Psoas muscle (tissue), 8 donors: Measurements from ENCODE around the gene CDH1. TPM values are rescaled to one million over a fixed set of nuclear protein-coding genes. Genes with fewer than 3 reads are reported as not detected.

Source experiments
- ATAC-seq, 4 donors: fragments of 200-7000 bp; cut with Tn5 transposase; one replicate each; pipeline ENCODE4 v1.9.1; 2020; ENCODE audit warnings: moderate library complexity in 3 of 4, mild to moderate bottlenecking in 2 of 4
- DNase-seq, 2 donors: peaks; one replicate each; pipeline ENCODE4 v3.0.0-alpha.2; 2020
- H3K27ac ChIP-seq: fragments of 200-600 bp; one replicate; pipeline ENCODE4 v1.8.0; 2022
- H3K27me3 ChIP-seq, 3 donors: fragments of 200-600 bp in 1 of 3; one replicate each; pipeline versions ENCODE4 v1.6.1 to v1.8.0; 2013 to 2022; ENCODE audit warnings: low read length in 2 of 3, mild to moderate bottlenecking in 2 of 3, moderate library complexity in 1 of 3; ENCODE audit not compliant: insufficient read depth in 3 of 3
- H3K36me3 ChIP-seq, 2 donors: fragments of 200-600 bp in 1 of 2; one replicate each; pipeline versions ENCODE4 v1.6.1 to v1.8.0; 2013 to 2022; ENCODE audit warnings: low read depth in 1 of 2, mild to moderate bottlenecking in 1 of 2, moderate library complexity in 1 of 2; ENCODE audit not compliant: insufficient read depth in 1 of 2
- H3K4me1 ChIP-seq: fragments of 200-600 bp; one replicate; pipeline ENCODE4 v1.8.0; 2022
- H3K4me3 ChIP-seq: fragments of 200-600 bp; one replicate; pipeline ENCODE4 v1.8.0; 2022; ENCODE audit warnings: mild to moderate bottlenecking
- H3K9me3 ChIP-seq: fragments of 200-600 bp; one replicate; pipeline ENCODE4 v1.8.0; 2022
- CTCF ChIP-seq: fragments of 200-600 bp; IDR thresholded peaks from one replicate; pipeline ENCODE4 v1.8.0; 2022; ENCODE audit warnings: antibody characterized with exemption
- WGBS, 3 donors: extraction: QIAGEN DNeasy Blood & Tissue Kit; methylation state at CpG; one replicate each; pipeline versions ENCODE4 v1.1.6 to v1.1.7; 2013; 5-methylcytosine and 5-hydroxymethylcytosine counted together
- intact Hi-C, 2 donors: fragments of 100-400 bp; cut with DNase I; formaldehyde crosslinking; loops; one replicate each; pipeline versions ENCODE4 v1.11.0 to v1.14.2; 2022
- polyA plus RNA-seq, 3 donors: library from polyadenylated mRNA; stranded (reverse); fragments of 200-250 nt; gene quantifications; one replicate each; pipeline ENCODE4 v1.2.3, GENCODE V29; 2013
- total RNA-seq, 4 donors: library from RNA; stranded (reverse); fragmentation: NEBNext Ultra II Directional in 2 of 4; extraction: Animal tissue kit (Norgen Biotek cat#: 25700) in 2 of 4; gene quantifications; one replicate each; pipeline versions ENCODE4 v1.2.1 to v1.2.4, GENCODE V29; 2021 to 2023
- donor health status: healthy with polysubstance abuse.
- donor health status: DM: no; HTN: no; CAD: no; lungs with moderate emphysema.
- donor health status: Bipolar disorder and iron deficiency.
- donor health status: healthy.
- donor health status: DM: yes; HTN: yes; CAD: no.
- donor health status: DM: no; HTN: no; CAD: no.
- donor health status: DM: no; HTN: no; CAD: no.
- donor health status: DM: yes; HTN: yes; CAD: no.

Gene CDH1
- total and polyA plus RNA-seq, 7 donors: 0.04 to 0.63 (median 0.09) TPM; not detected in 2

- Histone ChIP-seq H3K4me1 (no peaks in the 10 kb centered on the region), H3K27me3 (peaks cover 0 to 45% (median 18%) of the 10 kb centered on the region in 3 donors), H3K36me3 (no peaks in the 10 kb centered on the region), H3K4me3 (no peak overlapping the region), H3K27ac (no peak overlapping the region), H3K9me3 (no peaks in the 10 kb centered on the region)
- 88 to 90% (median 89%) methylated on average over 12 of the region's 12 CpGs for WGBS, 3 donors
- DNase-seq (no peak), ATAC-seq (no peak)
- intact Hi-C loops: no loop called here
- no peak for TF ChIP-seq CTCF
Measured at GRCh38 chr16:68736561-68736960, 531 bp upstream of the CDH1 start.

GRCh38 chr16:68737730-68738629, 888 bp downstream of the CDH1 start:
- peaks cover 0 to 42% (median 18%) of the 10 kb centered on the region in 3 donors for H3K27me3 ChIP-seq

GRCh38 chr16:68739964-68740627, 3.0 kb downstream of the CDH1 start:
- no peak overlapping the region for H3K4me3 ChIP-seq
- no peaks in the 10 kb centered on the region for H3K9me3 ChIP-seq
- intact Hi-C loops: no loop called here
- peaks cover 0 to 35% (median 15%) of the 10 kb centered on the region in 3 donors for H3K27me3 ChIP-seq
- no peak for TF ChIP-seq CTCF
- DNase-seq (no peak), ATAC-seq (no peak)
- no peaks in the 10 kb centered on the region for H3K36me3 ChIP-seq
- H3K4me1 ChIP-seq: no peaks in the 10 kb centered on the region
- H3K27ac ChIP-seq: no peak overlapping the region
- WGBS, 3 donors: 75 to 78% (median 75%) methylated on average over 7 of the region's 7 CpGs

More at GRCh38 chr16:68737730-68738629, 888 bp downstream of the CDH1 start:
- TF ChIP-seq CTCF: no peak
- WGBS, 3 donors: 7 to 9% (median 8%) methylated on average over 43 to 58 of the region's 58 CpGs
- Histone ChIP-seq H3K4me3 (no peak overlapping the region), H3K27ac (no peak overlapping the region), H3K4me1 (no peaks in the 10 kb centered on the region), H3K36me3 (no peaks in the 10 kb centered on the region), H3K9me3 (no peaks in the 10 kb centered on the region)
- no peak for ATAC-seq
- intact Hi-C loops: no loop called here
- DNase-seq: no peak

GRCh38 chr16:68740628-68741346, 3.7 kb downstream of the CDH1 start:
- WGBS, 3 donors: 67 to 70% (median 69%) methylated on average over 9 of the region's 9 CpGs
- ATAC-seq (no peak), DNase-seq (no peak)
- Histone ChIP-seq H3K27ac (no peak overlapping the region), H3K36me3 (no peaks in the 10 kb centered on the region), H3K27me3 (peaks cover 0 to 33% (median 15%) of the 10 kb centered on the region in 3 donors), H3K4me3 (no peak overlapping the region), H3K9me3 (no peaks in the 10 kb centered on the region), H3K4me1 (no peaks in the 10 kb centered on the region)
- intact Hi-C loops: no loop called here
- TF ChIP-seq CTCF: no peak
